ENCODE results near the gene ZC3H10.

- TF ChIP-seq MAX (IDR thresholded peaks at IDR 0.05) (no peak), CREB1 (IDR thresholded peaks at IDR 0.05; ENCODE audit: low read depth) (no peak), REST (IDR thresholded peaks at IDR 0.05; ENCODE audit: low read depth) (no peak), USF1 (IDR thresholded peaks at IDR 0.05) (no peak), RAD21 (IDR thresholded peaks at IDR 0.05; ENCODE audit: low read depth) (no peak)
These were observed 46.3 kb downstream of the ZC3H10 start for GRCh38 chr12:56164345-56164729.
